ENCODE measurements around the gene CDK5.

Gene CDK5

GRCh38 chr7:151069841-151070573 lies 12.3 kb upstream of the CDK5 start:
- Mint-ChIP-seq H3K4me1 (ENCODE audit: low read depth) (no peaks in the 10 kb centered on the region), H3K27ac (no peak overlapping the region), H3K4me3 (no peak overlapping the region), H3K27me3 (no peaks in the 10 kb centered on the region), H3K9me3 (no peaks in the 10 kb centered on the region), H3K36me3 (ENCODE audit: low read depth) (peaks cover 34% of the 10 kb centered on the region)

DNA sequence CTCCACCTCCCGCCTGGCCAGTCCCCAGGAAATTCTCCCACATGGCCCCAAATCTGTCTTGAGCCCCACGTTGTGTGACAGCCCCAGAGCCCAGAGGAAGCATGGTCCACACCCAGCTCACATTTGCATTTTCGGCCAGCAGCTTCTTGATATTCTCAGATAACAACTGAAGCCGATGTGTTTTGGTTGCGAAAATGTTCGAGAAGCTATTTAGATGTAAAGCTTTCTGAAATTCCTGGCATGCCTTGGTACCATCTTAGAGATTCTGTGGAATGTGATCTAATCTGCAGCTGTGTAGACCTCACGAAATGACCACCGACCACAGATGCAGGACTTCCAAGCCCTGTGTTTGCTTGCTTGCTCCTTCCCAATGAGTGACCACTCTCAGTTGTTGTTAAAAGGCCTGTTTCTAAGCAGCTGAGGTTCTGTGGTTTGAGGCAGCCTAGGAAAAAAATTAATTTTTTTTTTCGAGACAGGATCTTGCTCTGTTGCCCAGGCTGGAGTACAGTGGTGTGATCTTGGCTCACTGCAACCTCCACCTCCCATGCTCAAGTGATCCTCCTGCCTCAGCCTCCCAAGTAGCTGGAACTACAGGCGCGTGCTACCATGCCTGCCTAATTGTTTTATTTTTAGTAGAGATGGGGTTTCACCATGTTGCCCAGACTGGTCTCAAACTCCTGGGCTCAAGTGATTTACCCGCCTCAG lies 10.5 kb upstream of the CDK5 start:
- no peaks in the 10 kb centered on the region for H3K9me3 Mint-ChIP-seq
- no peak overlapping the region for H3K27ac Mint-ChIP-seq
- no peak overlapping the region for H3K4me3 Mint-ChIP-seq
- no peaks in the 10 kb centered on the region for H3K27me3 Mint-ChIP-seq
- peaks cover 25% of the 10 kb centered on the region for H3K36me3 Mint-ChIP-seq (ENCODE audit: low read depth)
- H3K4me1 Mint-ChIP-seq (ENCODE audit: low read depth), result no peaks in the 10 kb centered on the region

DNA sequence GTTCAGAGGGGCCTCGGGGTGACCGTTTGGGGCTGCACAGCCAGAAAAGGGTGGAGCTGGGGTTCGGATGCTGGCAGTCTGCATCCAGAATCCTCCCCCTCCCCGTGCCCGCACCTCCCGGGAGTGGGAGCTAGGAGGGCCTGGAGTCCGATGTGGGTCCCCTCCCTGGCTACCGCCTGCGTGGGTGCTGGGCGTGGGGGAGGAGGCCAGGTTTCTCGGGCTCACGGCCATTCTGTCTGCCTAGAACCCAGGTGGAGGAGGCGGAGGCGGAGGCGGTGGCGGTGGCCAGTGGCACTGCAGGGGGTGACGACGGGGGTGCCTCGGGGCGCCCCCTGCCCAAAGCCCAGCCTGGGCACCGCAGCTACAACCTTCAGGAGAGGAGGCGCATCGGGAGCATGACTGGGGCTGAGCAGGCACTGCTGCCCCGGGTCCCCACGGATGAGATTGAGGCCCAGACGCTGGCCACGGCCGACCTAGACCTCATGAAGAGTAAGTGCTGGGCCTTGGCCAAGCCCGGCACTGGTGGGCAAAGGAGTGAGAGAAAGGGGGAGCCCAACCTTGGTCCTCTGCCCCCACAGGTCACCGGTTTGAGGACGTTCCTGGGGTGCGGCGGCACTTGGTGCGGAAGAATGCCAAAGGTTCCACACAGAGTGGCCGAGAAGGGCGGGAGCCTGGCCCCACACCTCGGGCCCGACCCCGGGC lies 8.7 kb upstream of the CDK5 start:
- no peaks in the 10 kb centered on the region for H3K9me3 Mint-ChIP-seq
- no peak overlapping the region for H3K4me3 Mint-ChIP-seq
- no peaks in the 10 kb centered on the region for H3K27me3 Mint-ChIP-seq
- peaks cover 18% of the 10 kb centered on the region for H3K36me3 Mint-ChIP-seq (ENCODE audit: low read depth)
- no peak overlapping the region for H3K27ac Mint-ChIP-seq
- H3K4me1 Mint-ChIP-seq (ENCODE audit: low read depth), result peaks cover 3% of the 10 kb centered on the region

DNA sequence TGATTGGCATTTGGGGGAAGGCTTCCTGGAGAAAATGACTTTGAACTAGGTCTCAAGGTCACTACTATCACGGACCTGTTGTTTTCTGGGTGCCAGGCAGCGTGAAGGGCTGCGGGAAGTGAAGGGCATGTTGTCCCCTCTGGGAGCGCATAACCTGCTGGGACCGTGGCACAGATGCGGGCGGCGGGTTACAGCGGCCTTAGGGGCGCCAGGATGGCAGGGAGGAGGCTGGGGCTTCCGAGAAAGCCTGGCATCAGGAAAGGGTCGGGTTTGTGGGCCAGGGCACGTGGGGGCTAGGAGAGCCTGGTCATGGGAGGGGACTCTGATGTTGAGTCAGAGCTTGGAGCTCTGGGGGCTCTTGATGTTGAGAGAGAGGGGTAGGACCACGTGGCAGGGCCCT lies 7.8 kb upstream of the CDK5 start:
- Mint-ChIP-seq H3K36me3 (ENCODE audit: low read depth) (peaks cover 18% of the 10 kb centered on the region), H3K4me1 (ENCODE audit: low read depth) (peaks cover 10% of the 10 kb centered on the region), H3K27me3 (no peaks in the 10 kb centered on the region), H3K9me3 (no peaks in the 10 kb centered on the region), H3K27ac (no peak overlapping the region), H3K4me3 (no peak overlapping the region)

- H3K4me3 Mint-ChIP-seq, result no peak overlapping the region
- H3K4me1 Mint-ChIP-seq (ENCODE audit: low read depth), result peaks cover 10% of the 10 kb centered on the region
- no peaks in the 10 kb centered on the region for H3K9me3 Mint-ChIP-seq
- H3K27me3 Mint-ChIP-seq, result no peaks in the 10 kb centered on the region
- H3K27ac Mint-ChIP-seq, result no peak overlapping the region
- H3K36me3 Mint-ChIP-seq (ENCODE audit: low read depth), result peaks cover 18% of the 10 kb centered on the region
These were observed 7.3 kb upstream of the CDK5 start for GRCh38 chr7:151064993-151065392.

DNA sequence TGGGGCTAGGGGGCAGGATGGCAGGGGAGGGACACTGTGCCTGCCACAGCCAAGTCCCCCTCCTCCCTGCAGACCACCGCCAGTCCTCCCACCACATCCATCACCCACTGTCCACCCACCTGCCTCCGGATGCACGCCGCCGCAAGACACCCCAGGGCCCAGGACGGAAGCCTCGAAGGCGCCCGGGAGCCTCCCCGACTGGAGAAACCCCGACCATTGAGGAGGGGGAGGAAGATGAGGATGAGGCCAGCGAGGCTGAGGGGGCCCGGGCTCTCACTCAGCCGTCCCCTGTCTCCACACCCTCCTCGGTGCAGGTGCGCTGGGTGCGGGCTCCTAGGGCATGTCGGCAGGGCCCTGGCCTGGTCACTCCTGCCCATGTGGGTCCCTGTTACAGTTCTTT lies 6.8 kb upstream of the CDK5 start:
- peaks cover 18% of the 10 kb centered on the region for H3K36me3 Mint-ChIP-seq (ENCODE audit: low read depth)
- H3K4me1 Mint-ChIP-seq (ENCODE audit: low read depth), result peaks cover 10% of the 10 kb centered on the region
- no peak overlapping the region for H3K27ac Mint-ChIP-seq
- H3K27me3 Mint-ChIP-seq, result no peaks in the 10 kb centered on the region
- no peaks in the 10 kb centered on the region for H3K9me3 Mint-ChIP-seq
- no peak overlapping the region for H3K4me3 Mint-ChIP-seq

GRCh38 chr7:151063212-151063561 lies 5.5 kb upstream of the CDK5 start:
- Mint-ChIP-seq H3K9me3 (no peaks in the 10 kb centered on the region), H3K4me1 (ENCODE audit: low read depth) (peaks cover 21% of the 10 kb centered on the region), H3K27ac (no peak overlapping the region), H3K36me3 (ENCODE audit: low read depth) (peaks cover 18% of the 10 kb centered on the region), H3K4me3 (no peak overlapping the region), H3K27me3 (no peaks in the 10 kb centered on the region)

GRCh38 chr7:151062399-151063211 lies 4.9 kb upstream of the CDK5 start:
- Mint-ChIP-seq H3K9me3 (no peaks in the 10 kb centered on the region), H3K4me1 (ENCODE audit: low read depth) (peaks cover 24% of the 10 kb centered on the region), H3K27ac (no peak overlapping the region), H3K4me3 (no peak overlapping the region), H3K36me3 (ENCODE audit: low read depth) (peaks cover 12% of the 10 kb centered on the region), H3K27me3 (no peaks in the 10 kb centered on the region)

DNA sequence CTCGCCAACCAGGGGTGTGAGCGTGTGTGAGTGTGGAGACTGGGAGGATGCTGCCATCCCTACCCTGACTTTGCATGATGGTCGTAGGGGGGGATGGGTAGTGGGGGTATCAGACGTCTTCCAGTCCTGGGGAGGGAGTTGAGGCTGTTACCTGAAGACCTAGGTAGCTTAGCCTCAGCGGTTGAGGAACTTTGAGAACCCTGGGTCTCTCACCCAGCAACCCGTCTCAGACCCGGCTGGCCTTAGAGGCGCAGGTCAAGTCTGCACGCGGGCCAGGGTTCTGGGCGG lies 4.4 kb upstream of the CDK5 start:
- H3K9me3 Mint-ChIP-seq, result no peaks in the 10 kb centered on the region
- peaks cover 29% of the 10 kb centered on the region for H3K4me1 Mint-ChIP-seq (ENCODE audit: low read depth)
- H3K36me3 Mint-ChIP-seq (ENCODE audit: low read depth), result peaks cover 8% of the 10 kb centered on the region
- H3K4me3 Mint-ChIP-seq, result no peak overlapping the region
- no peaks in the 10 kb centered on the region for H3K27me3 Mint-ChIP-seq
- H3K27ac Mint-ChIP-seq, result no peak overlapping the region

GRCh38 chr7:151061213-151062110 lies 3.8 kb upstream of the CDK5 start:
- H3K4me3 Mint-ChIP-seq, result peak overlapping the region; percentile 93
- peaks cover 5% of the 10 kb centered on the region for H3K36me3 Mint-ChIP-seq (ENCODE audit: low read depth)
- peak overlapping the region; percentile 61 for H3K27ac Mint-ChIP-seq
- no peaks in the 10 kb centered on the region for H3K9me3 Mint-ChIP-seq
- H3K27me3 Mint-ChIP-seq, result no peaks in the 10 kb centered on the region
- peaks cover 34% of the 10 kb centered on the region for H3K4me1 Mint-ChIP-seq (ENCODE audit: low read depth)

DNA sequence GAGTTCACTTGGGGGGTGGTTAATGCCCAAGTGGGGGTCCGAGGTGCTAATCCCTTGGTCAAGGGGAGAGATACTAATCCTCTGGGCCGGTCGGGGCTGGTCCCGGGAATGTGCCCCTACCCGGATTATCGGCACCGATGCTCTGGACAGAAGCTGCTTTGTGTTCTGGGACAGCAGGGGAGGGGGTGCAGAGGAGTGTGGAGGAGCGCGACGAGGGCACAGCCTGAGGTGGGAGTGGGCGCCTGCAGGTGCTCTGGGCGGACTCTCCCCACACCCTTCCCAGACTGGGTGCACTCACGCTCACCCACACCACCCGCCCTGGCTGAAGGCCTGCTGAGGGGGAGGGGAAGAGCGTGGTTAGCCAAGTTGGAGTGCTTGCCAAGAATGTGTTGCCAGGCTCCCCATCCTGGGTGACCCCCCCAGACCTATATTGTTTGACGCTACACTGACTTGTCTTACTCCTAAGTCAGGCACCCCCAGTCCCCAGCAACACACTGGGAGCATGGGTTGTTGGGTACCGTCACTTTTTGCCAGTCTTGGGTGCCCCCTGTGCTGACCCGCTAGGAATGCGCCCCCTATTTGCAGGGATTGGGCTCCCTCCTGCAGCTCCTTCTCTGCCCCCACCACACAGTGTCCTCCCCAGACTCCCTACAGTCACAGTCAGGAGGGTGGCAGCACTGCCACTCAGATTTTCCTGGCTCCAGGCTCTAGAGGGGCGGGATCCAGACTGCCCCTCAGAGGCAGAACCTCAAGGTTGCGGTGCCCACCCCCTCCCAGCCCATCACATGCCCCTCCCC lies 2.9 kb upstream of the CDK5 start:
- Mint-ChIP-seq H3K4me1 (ENCODE audit: low read depth) (peaks cover 34% of the 10 kb centered on the region), H3K27ac (peak overlapping the region; percentile 31), H3K27me3 (no peaks in the 10 kb centered on the region), H3K9me3 (no peaks in the 10 kb centered on the region), H3K36me3 (ENCODE audit: low read depth) (peaks cover 5% of the 10 kb centered on the region), H3K4me3 (peak overlapping the region; percentile 93)

- Mint-ChIP-seq H3K4me1 (ENCODE audit: low read depth) (peaks cover 34% of the 10 kb centered on the region), H3K27me3 (no peaks in the 10 kb centered on the region), H3K27ac (peak overlapping the region; percentile 31), H3K36me3 (ENCODE audit: low read depth) (no peaks in the 10 kb centered on the region), H3K9me3 (no peaks in the 10 kb centered on the region), H3K4me3 (peak overlapping the region; percentile 93)
These were observed 2.4 kb upstream of the CDK5 start for GRCh38 chr7:151060113-151060415.

DNA sequence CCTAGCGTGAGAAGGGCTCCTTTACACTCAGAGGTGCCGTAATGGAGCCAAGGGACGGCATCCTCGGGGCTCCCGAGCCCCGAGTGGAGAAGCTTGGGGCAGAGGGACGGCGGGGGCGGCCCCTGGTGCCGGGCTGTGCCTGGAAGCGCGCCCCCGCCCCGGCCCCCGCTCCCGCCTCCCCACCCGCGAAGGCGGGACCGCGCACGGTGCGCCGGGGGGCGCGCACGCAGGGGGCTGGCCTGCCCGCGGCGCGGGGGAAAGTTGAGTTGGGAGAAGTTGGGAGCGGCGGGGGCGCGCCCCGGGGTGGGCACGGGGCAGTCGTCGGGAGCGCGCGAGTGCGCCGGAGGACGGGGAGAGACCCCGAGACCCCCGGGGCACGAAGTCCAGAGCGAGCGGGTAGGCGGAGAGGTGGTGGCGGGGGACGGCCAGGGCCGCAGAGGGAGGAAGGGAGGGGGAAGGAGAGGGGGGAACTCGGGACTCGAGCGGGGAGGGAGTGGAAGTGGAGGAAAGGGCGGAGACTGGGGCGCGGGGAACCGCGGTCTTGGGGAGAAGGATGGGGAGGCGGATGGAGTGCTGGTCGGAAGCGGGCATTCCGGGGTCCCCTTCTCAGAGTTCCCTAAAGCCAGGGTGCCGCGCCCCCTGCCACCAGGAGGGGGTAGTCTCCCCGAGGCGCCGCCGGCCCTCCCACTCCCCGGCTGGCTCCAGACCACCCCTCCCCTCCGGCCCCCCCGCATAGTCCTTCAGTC lies 1.8 kb upstream of the CDK5 start, which contains the start of gene SLC4A2:
Gene SLC4A2, plus strand, starts transcription at position 223 of the 746 bp plus-strand sequence. CDS start 2,399 bp downstream, outside the sequence.
- peak within 1 kb of the TSS; percentile 93 for H3K4me3 Mint-ChIP-seq
- H3K4me1 Mint-ChIP-seq (ENCODE audit: low read depth), result peaks cover 34% of the 10 kb centered on the region
- H3K36me3 Mint-ChIP-seq (ENCODE audit: low read depth), result no peaks in the 10 kb centered on the region
- peak within 1 kb of the TSS; percentile 91 for H3K27ac Mint-ChIP-seq
- H3K27me3 Mint-ChIP-seq, result no peaks in the 10 kb centered on the region
- no peaks in the 10 kb centered on the region for H3K9me3 Mint-ChIP-seq

All from stimulated activated naive CD8-positive, alpha-beta T cell treated with anti-CD3 and anti-CD28 coated beads, Interleukin-15, Interleukin-2, amounts not matched to agents 100 ng/mL and 50 ng/mL, for 24 hours (primary cell).